ENCODE results near the gene ANKRD40CL. TPM values are rescaled to one million over a fixed set of nuclear protein-coding genes. Genes with fewer than 3 reads are reported as not detected.

Gene ANKRD40CL
- total RNA-seq, 2 donors from 2014 or later, result not detected

DNA sequence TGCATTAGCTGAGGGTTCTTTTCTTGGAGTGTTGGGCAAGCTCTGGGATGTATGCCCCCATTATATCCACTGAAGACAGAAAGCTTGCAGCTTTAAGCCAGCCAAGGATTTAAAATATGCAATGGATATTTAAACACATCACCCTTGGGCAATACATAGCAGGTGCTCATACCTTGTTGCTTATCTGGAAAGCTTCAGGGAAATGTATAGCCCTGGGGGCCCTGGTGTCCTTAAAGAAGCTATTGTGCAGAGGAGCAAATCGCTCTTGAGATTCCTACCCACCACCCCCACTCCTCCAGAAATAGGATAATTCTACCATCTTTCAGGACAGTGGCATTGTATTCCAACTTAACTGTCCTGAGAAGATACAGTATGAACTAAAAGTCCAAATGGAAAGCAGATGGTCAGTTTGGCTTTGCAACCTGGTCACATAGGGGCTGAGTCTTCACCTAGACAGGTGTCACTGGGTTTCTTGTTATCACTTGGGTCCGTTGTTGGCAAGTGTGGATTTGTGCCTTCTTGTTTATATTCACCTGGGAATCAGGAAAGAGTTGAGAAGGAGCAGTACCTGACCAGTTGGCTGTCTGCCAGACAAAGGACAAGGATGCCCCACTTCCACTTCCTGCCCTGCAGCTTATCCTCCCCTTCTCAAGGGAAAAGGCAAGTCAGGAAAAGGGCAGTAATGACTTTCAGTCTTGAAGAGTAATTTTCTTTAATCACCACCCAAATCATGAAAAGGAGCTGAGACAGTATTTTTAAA lies 3.4 kb downstream of the ANKRD40CL start:
- ATAC-seq (ENCODE audit: insufficient number of reproducible peaks, low FRiP score, low read depth) (no peak), DNase-seq (ENCODE audit: low spot score) (no peak)
- TF ChIP-seq, protein P1, sequence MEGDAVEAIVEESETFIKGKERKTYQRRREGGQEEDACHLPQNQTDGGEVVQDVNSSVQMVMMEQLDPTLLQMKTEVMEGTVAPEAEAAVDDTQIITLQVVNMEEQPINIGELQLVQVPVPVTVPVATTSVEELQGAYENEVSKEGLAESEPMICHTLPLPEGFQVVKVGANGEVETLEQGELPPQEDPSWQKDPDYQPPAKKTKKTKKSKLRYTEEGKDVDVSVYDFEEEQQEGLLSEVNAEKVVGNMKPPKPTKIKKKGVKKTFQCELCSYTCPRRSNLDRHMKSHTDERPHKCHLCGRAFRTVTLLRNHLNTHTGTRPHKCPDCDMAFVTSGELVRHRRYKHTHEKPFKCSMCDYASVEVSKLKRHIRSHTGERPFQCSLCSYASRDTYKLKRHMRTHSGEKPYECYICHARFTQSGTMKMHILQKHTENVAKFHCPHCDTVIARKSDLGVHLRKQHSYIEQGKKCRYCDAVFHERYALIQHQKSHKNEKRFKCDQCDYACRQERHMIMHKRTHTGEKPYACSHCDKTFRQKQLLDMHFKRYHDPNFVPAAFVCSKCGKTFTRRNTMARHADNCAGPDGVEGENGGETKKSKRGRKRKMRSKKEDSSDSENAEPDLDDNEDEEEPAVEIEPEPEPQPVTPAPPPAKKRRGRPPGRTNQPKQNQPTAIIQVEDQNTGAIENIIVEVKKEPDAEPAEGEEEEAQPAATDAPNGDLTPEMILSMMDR (IDR thresholded peaks at IDR 0.05), result no peak
- no peaks in the 10 kb centered on the region for H3K36me3 ChIP-seq
- peak overlapping the region in 1 of 2 donors; percentile 4 for H3K27ac ChIP-seq
- H3K9me3 ChIP-seq, result no peaks in the 10 kb centered on the region
- H3K4me3 ChIP-seq, result no peak overlapping the region
- peaks cover 18 to 33% of the 10 kb centered on the region in 2 donors for H3K4me1 ChIP-seq (ENCODE audit: control insufficient read depth in 1 of 2, low read depth in 2 of 2)
- H3K27me3 ChIP-seq (replicated peaks; ENCODE audit: insufficient read depth), result no peaks in the 10 kb centered on the region

DNA sequence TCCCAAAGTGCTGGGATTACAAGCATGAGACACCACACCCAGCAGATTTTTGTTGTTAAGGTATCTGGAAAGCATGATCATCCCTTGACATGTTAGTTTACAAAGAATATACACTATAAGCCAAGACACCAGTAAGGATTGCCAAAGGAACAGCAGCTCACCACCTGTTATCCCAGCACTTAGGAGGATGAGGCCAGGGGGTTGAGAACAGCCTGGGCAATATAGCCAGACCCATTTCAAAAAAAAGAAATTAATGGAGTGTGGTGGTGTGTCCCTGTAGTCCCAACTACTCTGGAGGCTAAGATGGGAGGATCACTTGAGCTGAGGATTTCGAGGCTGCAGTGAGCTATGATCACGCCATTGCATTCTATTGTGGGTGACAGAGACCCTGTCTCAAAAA lies 5.1 kb downstream of the ANKRD40CL start:
- Histone ChIP-seq H3K9me3 (no peaks in the 10 kb centered on the region), H3K27ac (no peak overlapping the region), H3K27me3 (replicated peaks; ENCODE audit: insufficient read depth) (no peaks in the 10 kb centered on the region), H3K36me3 (no peaks in the 10 kb centered on the region), H3K4me3 (no peak overlapping the region), H3K4me1 (ENCODE audit: control insufficient read depth in 1 of 2, low read depth in 2 of 2) (peaks cover 18 to 37% of the 10 kb centered on the region in 2 donors)
- ATAC-seq (ENCODE audit: insufficient number of reproducible peaks, low FRiP score, low read depth) (no peak), DNase-seq (ENCODE audit: low spot score) (no peak)
- TF ChIP-seq, protein P1 (IDR thresholded peaks at IDR 0.05), result no peak

DNA sequence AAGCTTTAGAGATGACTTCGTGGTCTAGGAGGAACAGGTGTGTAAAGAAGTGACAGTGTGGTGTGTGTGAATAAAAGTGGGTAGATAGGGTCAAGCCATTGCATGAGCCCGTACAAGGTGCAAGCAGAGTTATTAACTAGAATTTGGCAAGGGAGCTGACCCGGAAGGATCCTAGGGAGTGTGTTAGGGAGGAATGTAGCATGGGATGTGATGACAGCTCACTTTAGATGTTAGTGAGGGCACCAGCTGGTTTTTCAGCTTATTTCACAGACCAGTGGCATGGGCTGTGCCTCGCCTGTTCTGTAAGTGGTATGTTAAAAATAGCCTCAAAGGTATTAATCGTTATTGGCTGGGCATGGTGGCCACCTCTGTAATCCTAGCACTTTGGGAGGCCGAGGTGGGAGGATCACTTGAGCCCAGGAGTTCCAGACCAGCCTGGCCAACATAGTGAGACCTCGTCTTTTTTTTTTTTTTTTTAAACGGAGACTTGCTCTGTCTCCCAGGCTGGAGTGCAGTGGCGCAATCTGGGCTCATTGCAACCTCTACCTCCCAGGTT lies 8.3 kb downstream of the ANKRD40CL start:
- no peak for DNase-seq (ENCODE audit: low spot score)

DNA sequence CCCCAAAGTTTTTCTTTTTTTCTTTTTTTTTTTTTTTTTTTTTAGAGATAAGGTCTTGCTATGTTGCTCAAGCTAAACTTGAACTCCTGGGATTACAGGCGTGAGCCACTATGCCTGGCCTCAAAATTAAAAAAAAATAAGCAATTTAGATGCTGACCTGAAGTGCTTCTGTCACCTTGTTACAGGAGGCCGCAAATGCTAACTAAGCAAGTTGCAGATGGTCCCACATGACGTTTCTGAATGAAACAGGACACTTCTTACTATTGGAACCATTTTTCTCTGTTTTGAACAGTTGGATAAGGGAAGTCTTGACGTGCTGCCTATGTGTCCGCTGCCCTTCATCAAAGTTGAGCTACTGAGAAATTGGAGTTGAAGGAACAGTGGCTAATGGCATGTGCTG lies 8.8 kb downstream of the ANKRD40CL start:
- DNase-seq (ENCODE audit: low spot score) (no peak), ATAC-seq (ENCODE audit: insufficient number of reproducible peaks, low FRiP score, low read depth) (no peak)
- peaks cover under 1 to 24% of the 10 kb centered on the region in 2 donors for H3K4me1 ChIP-seq (ENCODE audit: control insufficient read depth in 1 of 2, low read depth in 2 of 2)
- H3K27me3 ChIP-seq (replicated peaks; ENCODE audit: insufficient read depth), result no peaks in the 10 kb centered on the region
- H3K36me3 ChIP-seq, result peaks cover 5% of the 10 kb centered on the region
- no peaks in the 10 kb centered on the region for H3K9me3 ChIP-seq
- no peak overlapping the region for H3K27ac ChIP-seq
- H3K4me3 ChIP-seq, result no peak overlapping the region
- TF ChIP-seq, protein P1 (IDR thresholded peaks at IDR 0.05), result no peak

More for the DNA sequence above, 8.3 kb downstream of the ANKRD40CL start:
- H3K27me3 ChIP-seq (replicated peaks; ENCODE audit: insufficient read depth), result no peaks in the 10 kb centered on the region
- no peak overlapping the region for H3K27ac ChIP-seq
- no peak for ATAC-seq (ENCODE audit: insufficient number of reproducible peaks, low FRiP score, low read depth)
- TF ChIP-seq, protein P1 (IDR thresholded peaks at IDR 0.05), result no peak
- H3K4me1 ChIP-seq (ENCODE audit: control insufficient read depth in 1 of 2, low read depth in 2 of 2), result peaks cover 4 to 29% of the 10 kb centered on the region in 2 donors
- no peak overlapping the region for H3K4me3 ChIP-seq
- no peaks in the 10 kb centered on the region for H3K9me3 ChIP-seq
- H3K36me3 ChIP-seq, result peaks cover 3% of the 10 kb centered on the region

DNA sequence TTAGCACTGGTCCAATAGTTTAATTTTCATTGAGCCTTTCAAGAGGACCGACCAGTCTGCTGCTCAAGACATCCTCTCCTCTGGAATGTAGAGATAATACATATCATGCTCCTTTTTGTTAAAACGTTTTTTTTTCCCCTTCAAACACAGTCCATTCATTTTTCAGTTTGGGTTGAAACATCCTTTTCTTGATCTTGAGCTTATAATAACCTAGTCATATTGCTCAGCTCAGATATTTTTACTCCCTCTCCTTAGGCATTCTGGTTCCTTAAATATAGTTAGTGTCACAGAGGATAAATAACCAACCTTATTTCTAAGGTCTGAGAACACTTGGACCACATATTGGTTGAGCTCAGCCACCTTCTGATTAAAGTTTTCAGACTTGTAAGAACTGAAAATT lies 12.8 kb downstream of the ANKRD40CL start:
- ATAC-seq (ENCODE audit: insufficient number of reproducible peaks, low FRiP score, low read depth) (no peak), DNase-seq (ENCODE audit: low spot score) (no peak)
- peaks cover 31% of the 10 kb centered on the region for H3K36me3 ChIP-seq
- no peaks in the 10 kb centered on the region for H3K9me3 ChIP-seq
- no peaks in the 10 kb centered on the region for H3K27me3 ChIP-seq (replicated peaks; ENCODE audit: insufficient read depth)
- no peak overlapping the region for H3K27ac ChIP-seq
- H3K4me3 ChIP-seq, result no peak overlapping the region
- H3K4me1 ChIP-seq (ENCODE audit: control insufficient read depth in 1 of 2, low read depth in 2 of 2), result peaks cover 0 to 14% of the 10 kb centered on the region in 2 donors
- TF ChIP-seq, protein P1 (IDR thresholded peaks at IDR 0.05), result no peak
